Measurements from ENCODE around the gene SAMD7. TPM values are rescaled to one million over a fixed set of nuclear protein-coding genes. Genes with fewer than 3 reads are reported as not detected.

SAMD7 gene
- total RNA-seq, 4 donors from 2014 or later = not detected

GRCh38 chr3:169923831-169924230, 12.5 kb downstream of the SAMD7 start:
- no peaks in the 10 kb centered on the region for H3K4me1 ChIP-seq
- H3K36me3 ChIP-seq = no peaks in the 10 kb centered on the region
- peaks cover 7% of the 10 kb centered on the region for H3K27me3 ChIP-seq
- H3K9me3 ChIP-seq = no peaks in the 10 kb centered on the region
- 59 to 67% methylated on average over 1 of the region's 1 CpG for WGBS, 2 donors (ENCODE audit: low coverage in 1 of 2)
- H3K27ac ChIP-seq = no peak overlapping the region
- TF ChIP-seq EP300 (IDR thresholded peaks at IDR 0.05) = no peak
- no peak for TF ChIP-seq CTCF (IDR thresholded peaks at IDR 0.05)
- TF ChIP-seq POLR2AphosphoS5 (IDR thresholded peaks at IDR 0.05) = no peak
- no peak for TF ChIP-seq POLR2A (IDR thresholded peaks at IDR 0.05)
- H3K4me3 ChIP-seq = no peak overlapping the region
- ATAC-seq = no peak

DNA sequence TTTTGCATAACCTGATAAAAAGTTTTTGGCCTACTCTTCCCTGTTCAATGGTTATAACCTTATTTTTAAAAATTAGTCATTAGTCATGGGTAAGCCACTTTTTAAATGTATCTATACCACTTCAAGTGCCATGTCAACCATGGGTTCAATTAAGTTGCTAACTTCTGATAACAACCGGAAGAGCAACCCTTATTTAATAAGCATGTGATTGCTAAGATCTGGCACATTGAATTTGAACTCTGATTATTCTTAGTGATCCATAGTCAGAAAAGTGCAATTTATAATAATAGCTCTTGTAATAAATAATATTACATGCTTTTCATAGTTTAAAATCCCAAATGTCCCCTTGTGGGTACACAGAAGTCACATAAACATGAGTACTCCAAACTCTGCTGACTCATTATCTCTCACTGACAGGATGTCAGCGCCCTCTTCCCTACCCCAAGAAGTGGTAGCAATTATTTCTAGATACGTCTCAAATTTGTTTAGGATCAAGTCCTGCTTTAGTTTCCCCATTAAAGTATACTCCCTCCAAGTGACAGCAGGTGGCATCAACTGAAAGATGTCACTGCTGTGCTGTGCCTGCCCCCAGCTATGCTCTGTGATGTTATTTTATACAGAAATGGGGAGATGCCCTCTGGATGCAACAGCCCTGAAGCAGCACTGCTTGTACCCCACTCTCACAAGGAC, 18.6 kb downstream of the SAMD7 start:
- Histone ChIP-seq H3K36me3 (no peaks in the 10 kb centered on the region), H3K4me3 (no peak overlapping the region), H3K4me1 (no peaks in the 10 kb centered on the region), H3K27ac (no peak overlapping the region), H3K9me3 (no peaks in the 10 kb centered on the region), H3K27me3 (peaks cover 7% of the 10 kb centered on the region)
- no peak for TF ChIP-seq POLR2AphosphoS5 (IDR thresholded peaks at IDR 0.05)
- TF ChIP-seq CTCF (IDR thresholded peaks at IDR 0.05) = no peak
- no peak for TF ChIP-seq POLR2A (IDR thresholded peaks at IDR 0.05)
- no peak for TF ChIP-seq EP300 (IDR thresholded peaks at IDR 0.05)
- WGBS, 2 donors (ENCODE audit: low coverage in 1 of 2) = 50 to 100% methylated on average over 2 to 3 of the region's 3 CpGs
- no peak for ATAC-seq

GRCh38 chr3:169930843-169931242, 19.5 kb downstream of the SAMD7 start:
- peaks cover 7% of the 10 kb centered on the region for H3K27me3 ChIP-seq
- H3K9me3 ChIP-seq = no peaks in the 10 kb centered on the region
- no peaks in the 10 kb centered on the region for H3K36me3 ChIP-seq
- H3K27ac ChIP-seq = no peak overlapping the region
- no peak overlapping the region for H3K4me3 ChIP-seq
- ATAC-seq = no peak
- WGBS, 2 donors (ENCODE audit: low coverage in 1 of 2) = 92 to 100% methylated on average over 1 of the region's 3 CpGs
- no peak for TF ChIP-seq POLR2AphosphoS5 (IDR thresholded peaks at IDR 0.05)
- no peak for TF ChIP-seq CTCF (IDR thresholded peaks at IDR 0.05)
- TF ChIP-seq EP300 (IDR thresholded peaks at IDR 0.05) = no peak
- no peak for TF ChIP-seq POLR2A (IDR thresholded peaks at IDR 0.05)
- no peaks in the 10 kb centered on the region for H3K4me1 ChIP-seq

DNA sequence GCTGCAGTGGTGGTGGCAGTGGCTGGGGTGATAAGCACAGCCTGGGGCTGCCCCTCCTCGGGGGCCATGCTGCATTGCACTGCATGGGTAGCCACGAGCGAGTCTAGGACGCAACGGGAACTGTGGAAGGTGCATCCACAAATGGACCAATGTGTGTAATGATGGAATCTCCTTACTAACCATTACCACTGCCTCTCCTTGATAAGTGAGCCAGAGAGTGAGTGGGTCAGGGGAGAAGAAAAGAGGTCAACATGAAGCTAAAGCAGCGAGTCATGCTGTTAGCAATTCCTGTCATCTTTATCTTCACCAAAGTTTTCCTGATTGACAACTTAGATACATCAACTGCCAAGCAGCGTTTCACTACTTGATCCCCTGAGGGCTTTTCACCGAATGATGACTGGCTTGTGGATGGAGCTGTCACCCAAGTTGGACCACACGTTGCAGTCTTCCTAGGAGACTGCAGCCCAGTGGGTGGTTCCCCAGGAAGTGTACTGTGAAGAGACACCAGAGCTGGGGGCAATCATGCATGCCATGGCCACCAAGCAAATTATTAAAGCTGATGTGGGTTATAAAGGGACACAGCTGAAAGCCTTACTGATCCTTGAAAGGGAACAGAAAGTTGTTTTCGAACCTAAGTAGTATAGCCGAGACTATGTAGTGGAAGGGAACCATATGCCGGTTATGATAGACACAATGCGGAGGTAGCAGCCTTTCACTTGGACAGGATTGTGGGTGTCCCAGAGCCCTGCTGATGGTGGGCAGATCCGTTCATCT, 20.6 kb downstream of the SAMD7 start:
- TF ChIP-seq CTCF (IDR thresholded peaks at IDR 0.05) (no peak), POLR2A (IDR thresholded peaks at IDR 0.05) (no peak), EP300 (IDR thresholded peaks at IDR 0.05) (no peak), POLR2AphosphoS5 (IDR thresholded peaks at IDR 0.05) (no peak)
- Histone ChIP-seq H3K36me3 (no peaks in the 10 kb centered on the region), H3K9me3 (no peaks in the 10 kb centered on the region), H3K4me1 (no peaks in the 10 kb centered on the region), H3K4me3 (no peak overlapping the region), H3K27ac (no peak overlapping the region), H3K27me3 (peaks cover under 1% of the 10 kb centered on the region)
- WGBS, 2 donors (ENCODE audit: low coverage in 1 of 2) = 68 to 83% methylated on average over 4 to 10 of the region's 14 CpGs
- ATAC-seq = no peak

DNA sequence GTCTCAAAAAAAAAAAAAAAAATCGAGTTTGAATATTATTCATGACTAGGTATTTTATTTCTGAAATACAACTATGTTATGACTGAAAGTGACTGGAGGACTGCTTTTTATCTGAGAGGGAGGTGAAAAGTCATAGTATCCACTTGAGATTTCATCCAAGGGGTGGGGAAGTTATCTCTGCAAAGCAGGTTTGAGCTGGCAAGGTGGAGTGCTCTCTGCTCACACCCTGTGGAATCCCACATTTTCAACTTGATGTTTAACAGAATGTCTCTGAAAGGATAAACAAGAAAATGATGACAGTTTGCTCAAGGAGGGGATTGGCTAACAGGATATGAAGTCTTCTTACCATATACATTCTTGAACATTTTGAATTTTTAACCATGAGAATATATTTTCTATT, 27.9 kb downstream of the SAMD7 start:
- Histone ChIP-seq H3K4me1 (no peaks in the 10 kb centered on the region), H3K36me3 (no peaks in the 10 kb centered on the region), H3K9me3 (no peaks in the 10 kb centered on the region), H3K27me3 (peaks cover 4% of the 10 kb centered on the region), H3K27ac (no peak overlapping the region), H3K4me3 (no peak overlapping the region)
- WGBS, 2 donors (ENCODE audit: low coverage in 1 of 2) = 27 to 38% methylated on average over 1 of the region's 1 CpG
- no peak for ATAC-seq
- TF ChIP-seq POLR2A (IDR thresholded peaks at IDR 0.05) (no peak), CTCF (IDR thresholded peaks at IDR 0.05) (no peak)
